ENCODE results near the gene DNAJB4.

DNA sequence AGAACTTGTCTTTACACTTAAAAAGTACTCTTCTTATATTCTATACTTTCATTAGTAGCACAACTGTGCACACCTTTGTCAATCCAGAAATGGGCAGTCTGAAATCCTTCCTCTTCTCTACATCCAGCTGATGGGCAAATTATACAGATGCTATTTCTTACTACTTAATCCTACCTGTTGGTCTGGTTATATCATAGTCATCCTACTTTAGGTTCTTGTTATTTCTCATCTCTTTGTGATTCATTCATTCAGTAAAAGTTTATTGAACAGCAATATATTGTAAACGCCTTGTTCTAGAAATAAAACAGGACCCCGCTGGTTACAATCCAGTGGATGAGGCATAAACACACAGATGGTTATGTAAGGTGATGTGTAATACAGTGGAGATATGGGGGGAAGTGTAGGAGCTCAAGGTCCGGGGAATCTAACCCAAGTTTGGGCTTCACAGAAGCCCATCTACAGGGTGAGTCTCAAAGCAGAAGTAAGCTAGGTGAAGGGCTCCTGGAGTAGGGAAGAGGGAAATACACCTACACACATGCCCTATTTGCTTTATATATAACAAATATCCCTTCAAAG lies 14.0 kb upstream of the DNAJB4 start:
- TF ChIP-seq, protein P1, sequence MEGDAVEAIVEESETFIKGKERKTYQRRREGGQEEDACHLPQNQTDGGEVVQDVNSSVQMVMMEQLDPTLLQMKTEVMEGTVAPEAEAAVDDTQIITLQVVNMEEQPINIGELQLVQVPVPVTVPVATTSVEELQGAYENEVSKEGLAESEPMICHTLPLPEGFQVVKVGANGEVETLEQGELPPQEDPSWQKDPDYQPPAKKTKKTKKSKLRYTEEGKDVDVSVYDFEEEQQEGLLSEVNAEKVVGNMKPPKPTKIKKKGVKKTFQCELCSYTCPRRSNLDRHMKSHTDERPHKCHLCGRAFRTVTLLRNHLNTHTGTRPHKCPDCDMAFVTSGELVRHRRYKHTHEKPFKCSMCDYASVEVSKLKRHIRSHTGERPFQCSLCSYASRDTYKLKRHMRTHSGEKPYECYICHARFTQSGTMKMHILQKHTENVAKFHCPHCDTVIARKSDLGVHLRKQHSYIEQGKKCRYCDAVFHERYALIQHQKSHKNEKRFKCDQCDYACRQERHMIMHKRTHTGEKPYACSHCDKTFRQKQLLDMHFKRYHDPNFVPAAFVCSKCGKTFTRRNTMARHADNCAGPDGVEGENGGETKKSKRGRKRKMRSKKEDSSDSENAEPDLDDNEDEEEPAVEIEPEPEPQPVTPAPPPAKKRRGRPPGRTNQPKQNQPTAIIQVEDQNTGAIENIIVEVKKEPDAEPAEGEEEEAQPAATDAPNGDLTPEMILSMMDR (IDR thresholded peaks at IDR 0.05), result no peak
- no peak for TF ChIP-seq EZH2 (IDR thresholded peaks at IDR 0.05; ENCODE audit: borderline replicate concordance, insufficient read depth, low read depth, low read length, poor library complexity, severe bottlenecking)

Measured in B cell (primary cell).